Lower leg skin (tissue), 4 donors: Measurements from ENCODE around the gene WT1. TPM values are rescaled to one million over a fixed set of nuclear protein-coding genes. Genes with fewer than 3 reads are reported as not detected.

Source experiments
- DNase-seq, 2 donors: peaks; one replicate each; pipeline ENCODE4 v3.0.0-alpha.2; 2019; ENCODE audit warnings: low spot score in 2 of 2
- H3K4me3 ChIP-seq: fragments of 200-600 bp; sonication (generic); 2 replicates; pipeline ENCODE4 v1.5.1; 2017; ENCODE audit warnings: mild to moderate bottlenecking, low read depth; ENCODE audit not compliant: poor library complexity, severe bottlenecking
- CTCF ChIP-seq, 3 donors: fragments of 450-650 bp; IDR thresholded peaks; one replicate each; pipeline ENCODE4 v1.5.1; 2016; ENCODE audit warnings: antibody characterized with exemption in 3 of 3, mild to moderate bottlenecking in 3 of 3, moderate library complexity in 2 of 3
- POLR2A ChIP-seq, 2 donors: fragments of 450-650 bp; IDR thresholded peaks; one replicate each; pipeline ENCODE4 v1.6.1; 2016 to 2017; ENCODE audit warnings: antibody characterized with exemption in 2 of 2, mild to moderate bottlenecking in 1 of 2, moderate library complexity in 1 of 2
- WGBS, 2 donors: methylation state at CpG; one replicate each; pipeline ENCODE4 v1.1.5; 2018; 5-methylcytosine and 5-hydroxymethylcytosine counted together
- intact Hi-C: fragments of 100-400 bp; cut with DNase I; formaldehyde crosslinking; loops from one replicate; pipeline ENCODE4 v1.15.0; 2023; ENCODE audit warnings: low total_unique reads
- total RNA-seq, 4 donors: library from RNA; depleted of rRNA; stranded (reverse); fragments of >200 nt; gene quantifications; one replicate each; pipeline ENCODE4 v1.1.0, GENCODE V29; 2016

The WT1 gene
- total RNA-seq, 4 donors from 2014 or later = not detected

- 45 to 54% methylated on average over 4 of the region's 4 CpGs for WGBS, 2 donors
- intact Hi-C loops = no loop called here
These were observed 40.2 kb downstream of the WT1 start for GRCh38 chr11:32395127-32395526.

GRCh38 chr11:32392840-32393239 is 42.5 kb downstream of the WT1 start:
- TF ChIP-seq CTCF (IDR thresholded peaks at IDR 0.05) = no peak
- TF ChIP-seq POLR2A (IDR thresholded peaks at IDR 0.05) = no peak
- no peak overlapping the region for H3K4me3 ChIP-seq
- WGBS, 2 donors = 53 to 63% methylated on average over 2 of the region's 2 CpGs
- DNase-seq = no peak
- intact Hi-C loops = no loop called here

More at GRCh38 chr11:32395127-32395526, 40.2 kb downstream of the WT1 start:
- no peak for DNase-seq
- TF ChIP-seq CTCF (IDR thresholded peaks at IDR 0.05) (no peak), POLR2A (IDR thresholded peaks at IDR 0.05) (no peak)
- no peak overlapping the region for H3K4me3 ChIP-seq

- H3K4me3 ChIP-seq = no peak overlapping the region
- intact Hi-C loops = no loop called here
- WGBS, 2 donors = 83 to 89% methylated on average over 8 of the region's 8 CpGs
- no peak for DNase-seq
- TF ChIP-seq POLR2A (IDR thresholded peaks at IDR 0.05) (no peak), CTCF (IDR thresholded peaks at IDR 0.05) (no peak)
These were observed 43.3 kb downstream of the WT1 start for GRCh38 chr11:32391956-32392553.

GRCh38 chr11:32391479-32391878 is 43.9 kb downstream of the WT1 start:
- WGBS, 2 donors = 90 to 94% methylated on average over 3 of the region's 3 CpGs
- TF ChIP-seq POLR2A (IDR thresholded peaks at IDR 0.05) (no peak), CTCF (IDR thresholded peaks at IDR 0.05) (no peak)

DNA sequence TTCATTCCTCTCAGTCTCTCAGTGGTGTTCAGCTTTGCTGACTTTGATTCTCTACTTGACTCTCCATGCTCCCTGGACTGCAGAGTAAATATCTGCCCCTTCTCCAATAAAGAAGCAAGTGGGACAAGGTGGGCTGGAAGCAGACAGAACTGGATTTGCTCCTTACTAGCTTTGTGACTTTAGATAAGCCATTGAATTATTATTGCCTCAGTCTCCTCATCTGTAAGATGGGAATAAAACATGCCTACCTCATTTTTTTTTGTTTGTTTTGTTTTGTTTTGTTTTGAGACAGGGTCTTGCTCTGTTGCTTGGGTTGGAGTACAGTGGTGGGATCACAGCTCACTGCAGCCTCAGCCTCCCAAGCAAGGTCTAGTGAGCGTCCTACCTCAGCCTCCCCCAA is 44.6 kb downstream of the WT1 start:
- no peak for DNase-seq
- intact Hi-C loops = no loop called here
- WGBS, 2 donors = 88 to 94% methylated on average over 1 of the region's 1 CpG
- H3K4me3 ChIP-seq = no peak overlapping the region
- TF ChIP-seq CTCF (IDR thresholded peaks at IDR 0.05) (no peak), POLR2A (IDR thresholded peaks at IDR 0.05) (no peak)

More at GRCh38 chr11:32391479-32391878, 43.9 kb downstream of the WT1 start:
- DNase-seq = no peak
- H3K4me3 ChIP-seq = no peak overlapping the region
- intact Hi-C loops = no loop called here
